HUES64 (cell line): ENCODE data around the gene PAPPA2.

Source experiments
- H3K27ac ChIP-seq: 2 replicates; pipeline ENCODE4 v1.7.0; 2013; ENCODE audit warnings: low read depth, low read length, inconsistent platforms
- H3K27me3 ChIP-seq: 2 replicates; pipeline ENCODE4 v1.6.1; 2013; ENCODE audit warnings: mild to moderate bottlenecking, low read length; ENCODE audit not compliant: insufficient read depth
- H3K36me3 ChIP-seq: 2 replicates; pipeline ENCODE4 v1.6.1; 2013; ENCODE audit warnings: mild to moderate bottlenecking, low read length; ENCODE audit not compliant: insufficient read depth
- H3K4me1 ChIP-seq: 2 replicates; pipeline ENCODE4 v1.6.1; 2013; ENCODE audit warnings: mild to moderate bottlenecking, low read length, moderate library complexity; ENCODE audit not compliant: insufficient read depth
- H3K4me3 ChIP-seq: 2 replicates; pipeline ENCODE4 v1.5.1; 2013; ENCODE audit warnings: mild to moderate bottlenecking, low read length, moderate library complexity
- H3K9ac ChIP-seq: 2 replicates; pipeline ENCODE4 v1.6.1; 2013; ENCODE audit warnings: mild to moderate bottlenecking, low read depth, low read length
- H3K9me3 ChIP-seq: 2 replicates; pipeline ENCODE4 v1.6.1; 2013; ENCODE audit warnings: low read depth, low read length; ENCODE audit not compliant: insufficient read depth
- WGBS: fragments of 150-250, 120-280 bp; methylation state at CpG from one replicate; pipeline ENCODE4 v1.1.7; 2013; ENCODE audit warnings: missing lambda C conversion rate; 5-methylcytosine and 5-hydroxymethylcytosine counted together

The PAPPA2 gene

GRCh38 chr1:176795929-176796328 is 333.0 kb downstream of the PAPPA2 start:
- Histone ChIP-seq H3K9ac (no peak overlapping the region), H3K27me3 (no peaks in the 10 kb centered on the region), H3K9me3 (no peaks in the 10 kb centered on the region), H3K27ac (no peak overlapping the region), H3K4me1 (peaks cover 14% of the 10 kb centered on the region; the same call in 1 of the 2 replicates), H3K4me3 (no peak overlapping the region), H3K36me3 (no peaks in the 10 kb centered on the region)
- 94% methylated on average over 1 of the region's 2 CpGs for WGBS

- no peak overlapping the region for H3K4me3 ChIP-seq
- H3K9ac ChIP-seq, result no peak overlapping the region
- no peaks in the 10 kb centered on the region for H3K36me3 ChIP-seq
- no peaks in the 10 kb centered on the region for H3K27me3 ChIP-seq
- 76% methylated on average over 1 of the region's 1 CpG for WGBS
- H3K27ac ChIP-seq, result no peak overlapping the region
- peaks cover 20% of the 10 kb centered on the region; the same call in 1 of the 2 replicates for H3K4me1 ChIP-seq
- no peaks in the 10 kb centered on the region for H3K9me3 ChIP-seq
Observed at GRCh38 chr1:176796583-176796982, 333.6 kb downstream of the PAPPA2 start.

- 97% methylated on average over 3 of the region's 3 CpGs for WGBS
- Histone ChIP-seq H3K9me3 (no peaks in the 10 kb centered on the region), H3K27ac (no peak overlapping the region), H3K4me3 (no peak overlapping the region), H3K27me3 (no peaks in the 10 kb centered on the region), H3K4me1 (peaks cover 33% of the 10 kb centered on the region), H3K36me3 (no peaks in the 10 kb centered on the region), H3K9ac (no peak overlapping the region)
Observed at GRCh38 chr1:176799327-176799726, 336.4 kb downstream of the PAPPA2 start.

- 88% methylated on average over 5 of the region's 5 CpGs for WGBS
- Histone ChIP-seq H3K36me3 (no peaks in the 10 kb centered on the region), H3K9ac (no peak overlapping the region), H3K27me3 (no peaks in the 10 kb centered on the region), H3K4me3 (no peak overlapping the region), H3K27ac (no peak overlapping the region), H3K9me3 (no peaks in the 10 kb centered on the region), H3K4me1 (peaks cover 26% of the 10 kb centered on the region)
Observed at GRCh38 chr1:176800978-176801513, 338.1 kb downstream of the PAPPA2 start.

GRCh38 chr1:176801514-176802020 is 338.6 kb downstream of the PAPPA2 start:
- Histone ChIP-seq H3K27ac (no peak overlapping the region), H3K9me3 (no peaks in the 10 kb centered on the region), H3K36me3 (no peaks in the 10 kb centered on the region), H3K4me1 (peaks cover 25% of the 10 kb centered on the region), H3K9ac (no peak overlapping the region), H3K4me3 (no peak overlapping the region), H3K27me3 (no peaks in the 10 kb centered on the region)
- 27% methylated on average over 5 of the region's 5 CpGs for WGBS

- H3K9me3 ChIP-seq, result no peaks in the 10 kb centered on the region
- no peaks in the 10 kb centered on the region for H3K36me3 ChIP-seq
- no peak overlapping the region for H3K4me3 ChIP-seq
- no peak overlapping the region for H3K27ac ChIP-seq
- H3K27me3 ChIP-seq, result no peaks in the 10 kb centered on the region
- WGBS, result 91% methylated on average over 2 of the region's 2 CpGs
- peaks cover 25% of the 10 kb centered on the region for H3K4me1 ChIP-seq
- H3K9ac ChIP-seq, result no peak overlapping the region
Observed at GRCh38 chr1:176802316-176802715, 339.3 kb downstream of the PAPPA2 start.

GRCh38 chr1:176803042-176803441 is 340.1 kb downstream of the PAPPA2 start:
- WGBS, result 81% methylated on average over 5 of the region's 5 CpGs
- Histone ChIP-seq H3K4me1 (peaks cover 25% of the 10 kb centered on the region), H3K9ac (no peak overlapping the region), H3K4me3 (no peak overlapping the region), H3K36me3 (no peaks in the 10 kb centered on the region), H3K9me3 (no peaks in the 10 kb centered on the region), H3K27ac (no peak overlapping the region), H3K27me3 (no peaks in the 10 kb centered on the region)

- no peak overlapping the region for H3K9ac ChIP-seq
Observed at GRCh38 chr1:176803596-176803995, 340.6 kb downstream of the PAPPA2 start.

GRCh38 chr1:176809292-176809691 is 346.3 kb downstream of the PAPPA2 start:
- Histone ChIP-seq H3K27ac (no peak overlapping the region), H3K9ac (no peak overlapping the region), H3K9me3 (no peaks in the 10 kb centered on the region), H3K36me3 (no peaks in the 10 kb centered on the region), H3K4me1 (peaks cover 7% of the 10 kb centered on the region), H3K4me3 (no peak overlapping the region), H3K27me3 (no peaks in the 10 kb centered on the region)
- 87% methylated on average over 2 of the region's 2 CpGs for WGBS

More at GRCh38 chr1:176803596-176803995, 340.6 kb downstream of the PAPPA2 start:
- H3K9me3 ChIP-seq, result no peaks in the 10 kb centered on the region
- no peak overlapping the region for H3K4me3 ChIP-seq
- no peaks in the 10 kb centered on the region for H3K36me3 ChIP-seq
- no peak overlapping the region for H3K27ac ChIP-seq
- H3K27me3 ChIP-seq, result no peaks in the 10 kb centered on the region
- H3K4me1 ChIP-seq, result peaks cover 25% of the 10 kb centered on the region

- no peak overlapping the region; the same call in 1 of the 2 replicates for H3K27ac ChIP-seq
- no peak overlapping the region; the same call in 1 of the 2 replicates for H3K9ac ChIP-seq
- no peaks in the 10 kb centered on the region for H3K36me3 ChIP-seq
- 54% methylated on average over 4 of the region's 4 CpGs for WGBS
- H3K9me3 ChIP-seq, result no peaks in the 10 kb centered on the region
- H3K4me1 ChIP-seq, result peaks cover 19% of the 10 kb centered on the region
- H3K27me3 ChIP-seq, result no peaks in the 10 kb centered on the region
- H3K4me3 ChIP-seq, result no peak overlapping the region
Observed at GRCh38 chr1:176811511-176812288, 348.7 kb downstream of the PAPPA2 start.

- Histone ChIP-seq H3K36me3 (no peaks in the 10 kb centered on the region), H3K9me3 (no peaks in the 10 kb centered on the region), H3K27me3 (no peaks in the 10 kb centered on the region), H3K4me3 (no peak overlapping the region), H3K4me1 (peaks cover 19% of the 10 kb centered on the region), H3K27ac (no peak overlapping the region), H3K9ac (no peak overlapping the region)
- WGBS, result 80% methylated on average over 6 of the region's 6 CpGs
Observed at GRCh38 chr1:176815621-176816020, 352.6 kb downstream of the PAPPA2 start.
